GM18526 (cell line): Measurements from ENCODE around the gene CCND3.
A peak's percentile ranks its signal among the peaks of the same experiment; 100 is the strongest.

Source experiments
- POLR2A ChIP-seq: IDR thresholded peaks from 3 replicates; pipeline ENCODE4 v1.6.1; 2011; ENCODE audit not compliant: insufficient read length; ENCODE audit errors: extremely low read depth

CCND3 gene

DNA sequence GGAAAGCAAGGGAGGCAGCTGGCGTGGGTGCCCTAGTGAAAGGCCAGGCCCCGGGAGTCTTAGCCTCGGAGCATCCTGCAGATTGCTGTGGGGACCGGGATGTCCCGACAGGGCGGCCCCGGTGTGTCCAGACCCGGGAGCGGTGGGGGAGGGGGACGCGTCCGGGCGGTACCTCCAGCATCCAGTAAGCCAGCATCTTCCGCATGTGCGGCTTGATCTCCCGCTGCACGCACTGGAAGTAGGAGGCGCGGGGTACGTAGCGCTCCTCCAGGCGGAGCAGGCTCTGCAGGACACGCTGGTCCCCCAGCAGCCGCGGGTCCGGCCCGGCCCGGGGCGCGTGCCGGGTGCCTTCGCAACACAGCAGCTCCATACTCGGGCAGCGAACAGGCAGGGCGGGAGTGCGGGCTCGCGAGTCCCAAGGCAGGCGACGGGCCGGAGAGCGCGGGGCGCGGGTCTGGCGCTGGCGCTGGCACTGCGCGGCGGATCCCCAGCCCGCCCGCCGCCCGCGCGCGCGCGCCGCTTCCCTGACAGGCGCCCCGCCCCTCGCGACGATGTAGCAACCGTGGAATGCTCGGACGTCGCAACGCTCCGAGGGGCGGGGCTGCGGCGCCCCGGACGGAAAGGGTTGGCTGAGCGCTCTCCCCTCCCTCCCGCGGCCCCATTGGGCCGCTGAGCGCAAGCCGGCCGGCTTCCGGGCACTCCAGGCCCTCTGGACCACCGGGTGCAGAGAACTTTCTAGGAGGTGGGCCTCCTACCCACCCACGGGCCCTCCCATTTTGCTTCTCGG is at the start of gene CCND3:
Gene CCND3 (minus strand): TSS at position 529 of the 787 bp plus-strand sequence. CDS start 159 bp downstream, at position 370.
- TF ChIP-seq POLR2A = peak; percentile 51

DNA sequence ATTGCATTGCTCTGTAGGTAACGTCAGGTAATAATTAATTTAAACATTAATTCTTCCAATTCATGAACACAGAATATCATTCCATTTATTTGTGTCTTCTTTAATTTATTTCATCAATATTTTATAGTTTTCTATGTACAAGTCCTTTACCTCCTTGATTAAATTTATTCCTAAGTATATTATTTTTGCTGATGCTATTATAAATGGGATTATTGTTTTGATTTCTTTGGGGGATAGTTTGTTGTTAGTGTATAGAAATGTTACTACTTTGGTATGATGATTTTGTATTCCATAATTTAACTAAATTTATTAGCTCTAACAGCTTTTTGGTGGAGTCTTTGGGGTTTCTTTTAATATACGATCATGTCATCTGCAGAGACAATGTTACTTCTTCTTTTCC is 44.7 kb upstream of the CCND3 start:
- TF ChIP-seq POLR2A = no peak

DNA sequence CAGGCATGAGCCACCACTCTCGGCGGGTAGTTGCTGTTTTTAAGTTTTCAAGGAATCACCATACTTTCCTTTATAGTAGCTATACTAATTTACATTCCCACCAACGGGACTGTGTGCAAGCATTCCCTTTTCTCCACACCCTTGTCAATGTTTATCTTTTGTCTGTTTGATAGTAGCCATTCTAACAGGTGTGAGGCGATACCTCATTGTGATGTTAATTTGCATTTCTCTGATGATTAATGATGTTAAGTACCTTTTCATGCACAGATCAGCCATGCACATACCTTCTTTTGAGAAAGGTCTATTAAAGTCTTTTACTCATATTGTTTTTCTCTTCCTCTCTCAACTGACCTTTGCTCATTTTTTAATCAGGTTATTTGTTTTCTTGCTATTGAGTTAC is 43.0 kb upstream of the CCND3 start:
- no peak for TF ChIP-seq POLR2A

DNA sequence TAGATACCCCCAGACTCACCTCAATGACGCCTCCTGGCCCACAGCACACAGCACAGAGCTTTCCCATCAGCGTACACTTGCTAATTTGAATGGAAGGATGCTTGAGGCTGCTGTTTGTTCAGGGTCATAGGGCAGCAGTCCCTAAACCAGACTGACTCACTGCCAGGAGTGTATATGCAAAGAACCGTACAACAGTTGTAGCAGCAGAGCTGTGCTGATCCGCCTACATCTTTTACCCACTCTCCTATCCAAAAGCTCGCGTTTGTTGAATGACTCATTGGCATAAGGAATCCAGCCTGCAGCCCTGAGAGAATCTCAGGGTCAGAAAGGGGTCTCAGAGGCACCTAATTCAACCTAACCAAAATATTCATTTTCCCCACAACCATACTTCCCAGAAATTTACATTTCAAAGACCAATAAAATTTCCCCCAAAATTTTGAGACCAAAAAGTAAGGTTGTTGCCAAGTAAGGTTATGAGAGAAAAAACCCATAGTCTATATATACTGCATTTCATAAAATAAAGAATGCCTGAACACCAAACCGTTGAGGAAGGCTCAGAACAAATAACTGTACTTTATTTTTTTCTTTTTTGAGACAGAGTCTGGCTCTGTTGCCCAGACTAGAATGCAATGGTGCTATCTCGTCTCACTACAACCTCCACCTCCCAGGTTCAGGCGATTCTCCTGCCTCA is 35.3 kb upstream of the CCND3 start:
- no peak for TF ChIP-seq POLR2A

DNA sequence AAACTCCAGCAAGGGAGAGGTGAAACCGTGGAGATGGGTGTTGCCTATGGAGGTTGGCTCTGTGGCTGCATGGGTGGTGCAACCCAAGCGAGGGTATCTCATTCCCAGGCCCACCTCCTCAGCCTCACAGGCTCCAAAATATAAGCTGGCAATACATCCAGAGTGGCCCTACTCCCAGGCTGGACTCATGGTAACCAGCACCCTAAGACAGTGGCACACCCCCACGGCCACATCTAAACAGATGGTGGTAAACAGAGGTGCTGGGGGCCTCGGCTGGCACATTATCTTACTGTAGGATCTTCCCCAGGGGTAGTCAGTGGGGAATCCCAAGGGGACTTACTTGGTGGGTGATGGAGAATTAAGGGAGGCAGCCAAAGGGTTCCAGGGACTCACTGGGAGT is 33.7 kb upstream of the CCND3 start:
- TF ChIP-seq POLR2A = no peak

DNA sequence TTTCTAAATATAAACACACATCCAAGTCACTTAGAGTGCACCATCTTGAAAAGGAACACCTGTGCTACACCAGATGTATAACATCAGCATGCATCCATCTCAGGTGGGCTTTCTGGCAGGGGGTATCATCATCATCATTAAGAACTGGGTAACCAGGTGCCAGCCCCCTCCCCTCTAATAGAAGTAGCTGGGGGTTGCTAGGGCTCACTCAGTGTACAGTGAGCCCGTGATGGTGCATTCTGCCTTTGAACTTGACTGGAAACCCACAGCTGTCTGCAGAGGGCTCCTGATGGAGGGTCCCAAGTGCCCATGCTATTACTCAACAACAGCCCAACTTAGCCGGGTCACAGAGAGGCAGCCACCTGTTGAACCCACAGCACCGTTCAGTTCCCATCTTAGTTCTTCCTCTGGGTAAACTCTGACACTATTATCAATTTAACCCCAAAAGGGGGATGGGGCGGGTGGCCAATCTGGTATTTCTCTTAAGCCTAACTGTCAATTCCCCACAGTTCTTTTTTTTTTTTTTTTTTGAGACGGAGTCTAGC is 32.7 kb upstream of the CCND3 start:
- TF ChIP-seq POLR2A = no peak

DNA sequence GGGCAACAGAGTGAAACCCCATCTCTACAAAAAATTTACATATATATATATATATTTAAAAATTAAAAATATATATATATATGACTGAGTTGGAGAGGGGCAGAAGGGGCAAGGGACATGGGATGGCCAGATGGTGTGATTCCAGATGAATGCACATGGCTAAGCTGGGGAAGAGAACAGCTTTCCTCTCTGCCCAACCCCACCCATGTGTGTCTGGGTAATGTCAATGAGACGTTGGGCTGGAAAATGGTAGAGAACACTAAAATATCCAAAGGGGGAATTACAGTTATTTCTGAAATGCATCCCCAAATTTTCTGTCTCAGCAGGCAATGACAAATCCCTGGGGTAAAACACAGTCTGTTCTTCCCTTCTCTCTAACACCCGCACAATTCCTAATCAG is 31.2 kb upstream of the CCND3 start:
- TF ChIP-seq POLR2A = no peak

DNA sequence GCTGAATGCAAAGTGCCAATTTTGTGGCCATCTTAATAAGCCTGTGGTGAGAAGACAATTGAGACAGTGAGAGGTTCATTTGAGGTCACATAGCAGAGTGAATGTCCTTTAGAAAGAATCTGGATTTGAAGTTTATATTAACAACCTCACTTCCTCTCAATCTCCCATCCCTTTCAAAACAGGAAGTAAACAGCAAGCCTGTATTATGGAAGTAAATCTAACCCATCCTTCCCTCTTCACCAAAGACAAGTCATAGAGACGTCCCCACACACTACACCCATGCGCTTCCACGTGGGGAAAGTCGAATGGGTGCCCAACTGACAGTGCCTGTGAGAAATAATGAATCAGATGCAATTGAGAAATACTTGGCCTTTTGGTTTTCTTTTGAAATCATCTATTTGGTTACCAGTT is 28.8 kb upstream of the CCND3 start:
- TF ChIP-seq POLR2A = no peak

DNA sequence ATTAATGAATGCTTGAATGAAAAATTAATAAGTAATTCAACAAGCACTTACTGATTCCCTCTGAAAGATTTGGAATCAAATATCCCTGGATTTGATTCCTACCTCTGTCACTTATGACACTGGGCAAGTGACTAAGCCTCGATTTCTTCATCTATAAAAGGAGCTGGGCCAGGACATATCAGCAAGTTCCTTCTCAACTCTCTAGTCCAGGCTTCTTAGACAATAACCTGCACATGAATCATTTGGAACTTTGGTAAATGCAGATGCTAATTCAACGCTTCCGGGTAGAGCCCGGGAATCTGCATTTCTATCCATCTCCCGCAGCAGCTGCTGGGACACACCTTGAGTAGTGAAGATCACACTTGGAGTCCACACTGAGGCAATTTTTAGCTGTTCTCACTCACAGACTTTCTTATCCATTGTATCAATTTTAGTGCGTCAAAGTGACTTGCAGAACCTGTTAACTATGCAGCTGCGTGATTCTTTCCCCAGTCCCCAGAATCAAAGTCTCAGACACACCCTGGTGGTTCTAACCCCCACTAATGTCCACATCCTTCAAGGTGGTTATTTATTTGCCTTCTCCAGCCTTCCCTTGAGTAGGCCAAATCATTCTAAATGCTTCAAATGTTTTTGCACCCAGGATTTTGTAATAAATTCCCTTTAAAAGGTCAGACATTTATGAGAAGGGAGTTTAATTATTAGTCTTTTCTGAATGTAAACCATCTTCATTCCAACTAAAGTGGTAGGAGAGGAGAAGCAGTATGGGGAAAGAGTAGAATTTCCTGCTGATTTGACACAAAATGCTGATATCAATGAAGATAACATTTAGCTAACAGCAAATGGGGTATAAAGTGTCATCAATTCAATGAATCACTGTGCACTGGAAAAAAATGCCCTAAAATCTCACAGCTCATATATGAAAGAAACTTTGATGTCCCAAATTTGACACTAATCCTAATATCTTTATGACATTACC is 26.0 kb upstream of the CCND3 start:
- TF ChIP-seq POLR2A = no peak

DNA sequence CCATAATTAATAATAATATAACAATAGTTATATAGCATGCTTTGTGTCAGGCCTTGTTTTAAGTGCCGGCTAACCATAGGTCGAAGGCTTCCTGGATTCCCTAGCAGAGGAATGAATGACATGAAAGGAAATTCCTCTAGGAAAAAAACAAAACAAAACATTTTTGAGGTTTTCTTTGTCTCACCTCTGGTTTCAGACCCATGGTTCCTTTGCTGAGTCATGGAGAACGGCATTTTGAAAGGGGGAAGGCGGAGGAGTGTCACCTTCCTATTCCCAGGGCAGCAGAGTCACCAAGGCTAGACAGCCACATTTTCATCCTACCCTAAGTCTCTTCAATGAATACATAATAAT is 25.3 kb upstream of the CCND3 start:
- TF ChIP-seq POLR2A = no peak

DNA sequence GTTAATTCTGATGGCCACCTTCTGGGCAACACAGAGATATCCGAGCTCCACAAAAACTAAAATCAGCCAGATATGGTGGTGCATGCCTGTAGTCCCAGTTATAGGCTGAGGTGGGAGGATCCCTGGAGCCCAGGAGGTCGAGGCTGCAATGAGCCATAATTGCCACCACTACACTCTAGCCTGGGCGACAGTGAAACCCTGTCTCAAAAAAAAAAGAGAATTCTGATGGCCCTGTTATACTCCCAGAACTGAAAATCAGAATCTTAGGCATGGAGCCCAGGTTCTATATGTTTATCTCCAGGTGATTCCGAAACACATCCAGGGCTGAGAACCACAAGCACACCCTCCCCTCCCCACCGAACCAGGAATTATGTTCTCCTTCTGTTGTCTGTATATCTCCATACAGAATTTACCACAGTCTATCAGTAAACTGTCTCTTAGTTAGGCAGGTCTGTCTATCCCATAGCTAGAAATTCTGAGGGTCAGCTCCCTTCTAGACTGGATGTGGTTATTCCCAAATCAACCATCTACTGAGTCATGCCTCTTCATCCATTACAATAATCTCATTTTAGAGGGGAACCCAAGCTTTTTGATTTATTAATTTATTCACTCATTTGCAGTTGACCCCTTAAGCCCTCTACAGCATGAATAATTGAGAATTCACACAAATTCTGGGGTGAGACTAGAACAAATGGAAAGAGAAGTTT is 24.8 kb upstream of the CCND3 start:
- no peak for TF ChIP-seq POLR2A

DNA sequence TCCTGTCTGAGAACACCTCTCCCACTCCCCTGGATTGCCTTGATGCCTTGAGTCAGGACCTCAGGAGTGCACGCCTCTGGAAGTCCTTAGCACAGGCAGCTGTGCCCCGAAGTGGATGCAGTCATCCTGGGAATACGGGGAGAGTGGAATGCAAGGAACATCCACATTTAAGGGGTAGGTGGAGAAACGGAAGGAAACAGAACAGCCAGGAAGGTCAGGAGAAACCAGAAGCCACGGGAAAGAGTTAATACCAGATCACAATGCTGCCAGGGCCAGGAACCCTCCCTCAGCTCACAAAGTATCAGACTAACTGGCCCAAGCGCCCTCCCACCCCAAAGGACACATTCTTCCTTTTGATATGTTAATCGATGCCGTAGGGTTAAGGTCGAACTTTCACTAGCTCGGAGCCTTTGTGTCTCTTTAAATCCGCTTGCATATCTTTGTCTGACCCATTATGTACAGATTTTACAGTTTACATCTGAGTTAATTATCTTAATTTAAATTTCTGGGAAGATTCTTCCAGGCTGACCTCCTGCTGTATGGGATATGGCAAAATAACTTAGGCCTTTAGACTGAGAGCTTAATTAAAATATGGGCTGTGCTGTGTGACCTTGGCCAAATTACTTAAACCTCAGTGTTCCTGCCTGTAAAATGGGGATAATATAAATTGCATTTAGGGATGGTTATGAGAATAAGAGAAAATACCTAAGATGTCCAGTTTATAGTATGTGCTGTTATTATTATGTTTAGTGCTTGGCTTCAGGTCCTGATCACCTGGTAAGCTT is 24.0 kb upstream of the CCND3 start:
- TF ChIP-seq POLR2A = no peak

DNA sequence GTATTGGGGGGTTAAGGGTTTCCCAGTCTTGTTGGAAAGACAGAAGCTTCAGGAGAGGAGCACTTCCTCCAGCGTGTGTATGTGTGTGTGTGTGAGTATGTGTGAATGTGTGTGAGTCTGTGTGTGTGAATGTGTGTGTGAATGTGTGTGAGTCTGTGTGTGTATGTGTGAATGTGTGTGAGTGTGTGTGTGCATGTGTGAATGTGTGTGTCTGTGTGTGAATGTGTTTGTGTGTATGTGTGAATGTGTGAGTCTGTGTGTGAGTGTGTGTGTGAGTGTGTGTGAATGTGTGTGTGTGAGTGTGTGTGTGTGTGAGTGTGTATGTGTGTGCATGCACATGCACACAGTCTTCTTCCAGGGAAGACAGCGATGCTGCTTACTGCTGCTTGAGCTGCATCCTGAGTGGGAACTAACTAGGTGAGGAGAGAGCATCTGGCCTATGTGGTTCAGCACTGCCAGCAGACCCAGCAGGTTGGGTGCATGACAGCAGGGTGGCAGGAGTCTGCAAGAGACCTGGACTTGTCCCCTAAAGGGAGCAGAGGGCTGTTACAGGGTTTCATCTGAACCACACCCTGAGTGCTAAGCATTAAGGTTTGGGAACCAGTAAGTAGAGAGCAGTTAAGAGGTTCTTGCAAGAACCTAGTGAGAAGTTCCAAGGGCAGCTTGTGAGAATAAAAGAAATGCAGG is 22.7 kb upstream of the CCND3 start:
- TF ChIP-seq POLR2A = no peak
